ENCODE data around the gene TAMALIN. TPM values are rescaled to one million over a fixed set of nuclear protein-coding genes. Genes with fewer than 3 reads are reported as not detected.
A peak's percentile ranks its signal among the peaks of the same experiment; 100 is the strongest.

Gene TAMALIN
- total RNA-seq, 1 experiment from 2014 or later: 2.2 TPM

DNA sequence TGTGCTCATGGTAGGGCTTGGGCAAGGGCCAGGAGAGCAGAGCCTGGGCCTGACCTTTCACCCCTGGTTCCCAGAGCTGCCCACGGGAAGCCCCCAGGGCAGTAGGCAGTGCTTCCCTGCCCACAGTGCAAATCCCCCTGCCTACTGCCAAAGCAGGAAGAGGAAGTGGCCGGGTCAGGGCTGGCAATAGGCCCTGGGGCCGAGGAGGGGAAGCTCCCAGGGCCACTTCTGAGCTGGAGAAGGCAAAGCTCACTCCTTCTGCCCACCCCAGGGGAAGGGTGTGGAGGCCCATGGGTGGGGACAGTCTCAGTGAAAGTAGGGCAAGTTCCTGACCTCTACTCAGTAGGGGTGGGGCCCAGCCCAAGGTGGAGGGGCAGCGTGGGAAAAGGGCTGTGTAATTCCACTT, 39.1 kb downstream of the TAMALIN start:
- Histone ChIP-seq H3K27me3 (ENCODE audit: control insufficient read depth, insufficient read depth, low read length) (peaks cover 24% of the 10 kb centered on the region), H3K36me3 (replicated peaks; ENCODE audit: control insufficient read depth, insufficient read depth, low read length) (peaks cover 3% of the 10 kb centered on the region), H3K4me3 (ENCODE audit: insufficient read depth, low read depth, low read length) (no peak overlapping the region)
- no peak for DNase-seq

GRCh38 chr12:52046859-52047258, 40.1 kb downstream of the TAMALIN start:
- DNase-seq: no peak
- Histone ChIP-seq H3K27me3 (ENCODE audit: control insufficient read depth, insufficient read depth, low read length) (peaks cover 31% of the 10 kb centered on the region), H3K4me3 (ENCODE audit: insufficient read depth, low read depth, low read length) (no peak overlapping the region), H3K36me3 (replicated peaks; ENCODE audit: control insufficient read depth, insufficient read depth, low read length) (peaks cover 3% of the 10 kb centered on the region)

- peaks cover 41% of the 10 kb centered on the region for H3K27me3 ChIP-seq (ENCODE audit: control insufficient read depth, insufficient read depth, low read length)
- H3K36me3 ChIP-seq (replicated peaks; ENCODE audit: control insufficient read depth, insufficient read depth, low read length): no peaks in the 10 kb centered on the region; the same call in 1 of the 2 replicates
- no peak for DNase-seq
- H3K4me3 ChIP-seq (ENCODE audit: insufficient read depth, low read depth, low read length): no peak overlapping the region
Observed at GRCh38 chr12:52049286-52049685, 42.5 kb downstream of the TAMALIN start.

DNA sequence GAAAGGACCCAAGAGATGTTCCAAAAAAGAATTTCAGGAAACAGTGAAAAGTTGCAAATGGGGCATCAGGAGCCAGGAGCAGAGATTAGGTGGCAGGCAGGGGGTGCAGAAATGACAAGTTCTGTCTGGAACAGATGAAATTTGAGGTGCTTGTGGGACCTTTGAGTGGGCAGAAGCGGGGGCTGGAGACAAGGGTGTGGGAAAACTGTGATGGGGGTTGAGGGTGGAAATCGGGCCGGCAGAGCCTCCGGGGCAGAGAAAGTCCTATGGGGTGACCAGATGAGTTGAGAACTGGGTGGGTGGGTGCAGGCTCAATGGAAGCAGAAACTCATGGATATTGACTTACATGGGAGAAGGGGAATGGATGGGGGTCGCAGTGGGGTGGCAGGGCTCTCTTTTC, 42.9 kb downstream of the TAMALIN start:
- H3K36me3 ChIP-seq (replicated peaks; ENCODE audit: control insufficient read depth, insufficient read depth, low read length): no peaks in the 10 kb centered on the region; the same call in 1 of the 2 replicates
- H3K27me3 ChIP-seq (ENCODE audit: control insufficient read depth, insufficient read depth, low read length): peaks cover 41% of the 10 kb centered on the region
- no peak overlapping the region for H3K4me3 ChIP-seq (ENCODE audit: insufficient read depth, low read depth, low read length)
- no peak for DNase-seq

DNA sequence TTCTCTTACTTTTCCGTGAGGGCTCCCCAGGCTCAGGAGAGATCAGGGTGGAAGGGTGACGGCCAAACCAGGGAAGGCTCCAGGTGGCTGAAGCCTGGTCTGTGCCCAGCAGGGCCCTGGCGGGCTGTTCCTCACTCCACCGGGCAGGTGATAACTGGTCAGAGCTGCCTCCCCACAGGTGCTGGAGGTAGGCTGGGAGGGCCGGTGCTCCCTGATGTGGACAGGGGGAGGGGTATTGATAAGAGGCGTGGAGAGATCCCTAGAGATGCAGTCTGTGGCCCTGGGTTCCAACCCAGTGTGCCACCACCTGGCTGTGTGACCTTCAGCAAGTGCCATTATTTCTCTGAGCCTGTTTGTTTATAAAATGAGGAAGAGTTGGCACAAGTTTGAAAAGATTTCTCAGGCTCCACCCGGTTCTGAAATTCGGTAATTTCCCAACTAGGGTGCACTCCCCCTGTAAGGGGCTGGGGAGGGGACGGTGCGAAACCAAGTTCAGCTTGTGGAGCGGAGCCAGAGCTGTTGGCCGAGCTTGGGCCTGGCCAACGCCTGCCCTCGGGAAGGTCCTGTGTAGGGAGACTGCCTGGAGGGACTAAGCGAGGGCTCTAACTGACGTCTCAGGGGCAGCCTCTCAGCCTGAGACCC, 43.5 kb downstream of the TAMALIN start:
- H3K36me3 ChIP-seq (replicated peaks; ENCODE audit: control insufficient read depth, insufficient read depth, low read length): no peaks in the 10 kb centered on the region; the same call in 1 of the 2 replicates
- H3K4me3 ChIP-seq (ENCODE audit: insufficient read depth, low read depth, low read length): peak overlapping the region; percentile 65
- H3K27me3 ChIP-seq (ENCODE audit: control insufficient read depth, insufficient read depth, low read length): peaks cover 41% of the 10 kb centered on the region
- peak; percentile 87 for DNase-seq

GRCh38 chr12:52050758-52051541, 44.2 kb downstream of the TAMALIN start, which contains the start of gene NR4A1:
Gene NR4A1, plus strand, starts transcription at chr12:52051442. Its CDS starts 2,887 bp downstream, at chr12:52054329.
- DNase-seq: peak; percentile 99
- Histone ChIP-seq H3K36me3 (replicated peaks; ENCODE audit: control insufficient read depth, insufficient read depth, low read length) (no peaks in the 10 kb centered on the region; the same call in 1 of the 2 replicates), H3K4me3 (ENCODE audit: insufficient read depth, low read depth, low read length) (peak within 1 kb of the TSS; percentile 65), H3K27me3 (ENCODE audit: control insufficient read depth, insufficient read depth, low read length) (peaks cover 41% of the 10 kb centered on the region)

GRCh38 chr12:52052468-52053186, 45.9 kb downstream of the TAMALIN start:
- H3K36me3 ChIP-seq (replicated peaks; ENCODE audit: control insufficient read depth, insufficient read depth, low read length): peaks cover 2% of the 10 kb centered on the region; the same call in 1 of the 2 replicates
- H3K4me3 ChIP-seq (ENCODE audit: insufficient read depth, low read depth, low read length): no peak overlapping the region
- peak; percentile 58 for DNase-seq
- peaks cover 41% of the 10 kb centered on the region for H3K27me3 ChIP-seq (ENCODE audit: control insufficient read depth, insufficient read depth, low read length)

GRCh38 chr12:52053536-52054209, 46.9 kb downstream of the TAMALIN start:
- Histone ChIP-seq H3K36me3 (replicated peaks; ENCODE audit: control insufficient read depth, insufficient read depth, low read length) (peaks cover 2% of the 10 kb centered on the region; the same call in 1 of the 2 replicates), H3K27me3 (ENCODE audit: control insufficient read depth, insufficient read depth, low read length) (peaks cover 38% of the 10 kb centered on the region), H3K4me3 (ENCODE audit: insufficient read depth, low read depth, low read length) (no peak overlapping the region)
- DNase-seq: peak; percentile 40

- peak; percentile 37 for DNase-seq
- H3K36me3 ChIP-seq (replicated peaks; ENCODE audit: control insufficient read depth, insufficient read depth, low read length): peaks cover 2% of the 10 kb centered on the region; the same call in 1 of the 2 replicates
- H3K27me3 ChIP-seq (ENCODE audit: control insufficient read depth, insufficient read depth, low read length): peaks cover 32% of the 10 kb centered on the region
- H3K4me3 ChIP-seq (ENCODE audit: insufficient read depth, low read depth, low read length): no peak overlapping the region
Observed at GRCh38 chr12:52054231-52054832, 47.6 kb downstream of the TAMALIN start.

DNA sequence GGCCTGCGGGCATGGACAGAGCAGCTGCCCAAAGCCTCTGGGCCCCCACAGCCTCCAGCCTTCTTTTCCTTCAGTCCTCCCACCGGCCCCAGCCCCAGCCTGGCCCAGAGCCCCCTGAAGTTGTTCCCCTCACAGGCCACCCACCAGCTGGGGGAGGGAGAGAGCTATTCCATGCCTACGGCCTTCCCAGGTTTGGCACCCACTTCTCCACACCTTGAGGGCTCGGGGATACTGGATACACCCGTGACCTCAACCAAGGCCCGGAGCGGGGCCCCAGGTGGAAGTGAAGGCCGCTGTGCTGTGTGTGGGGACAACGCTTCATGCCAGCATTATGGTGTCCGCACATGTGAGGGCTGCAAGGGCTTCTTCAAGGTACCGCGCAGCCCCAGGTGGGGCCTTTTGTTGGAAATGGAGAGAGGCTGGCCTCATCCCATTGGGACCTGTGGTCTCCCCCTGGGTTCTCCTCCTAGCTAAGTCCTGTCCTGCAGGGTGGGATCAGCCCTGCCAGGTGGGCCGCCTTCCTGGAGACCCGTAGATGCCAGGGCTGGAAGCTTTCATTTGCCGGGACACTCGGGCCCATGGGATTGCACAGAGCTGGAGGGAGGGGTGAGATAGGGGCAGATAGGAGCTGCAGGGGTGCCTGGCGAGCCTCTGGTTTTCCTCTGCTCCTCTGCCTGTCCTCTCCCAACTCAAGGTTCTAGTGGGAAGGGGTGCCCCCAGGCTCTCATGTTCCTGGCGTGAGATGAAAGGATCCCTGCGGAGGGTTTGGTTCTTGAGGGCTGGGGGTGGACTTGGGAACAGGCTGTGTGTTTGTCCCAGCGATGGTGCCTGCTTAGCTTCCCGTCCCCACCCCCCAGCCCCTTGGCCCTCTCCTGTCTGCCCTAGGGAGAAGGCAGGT, 48.3 kb downstream of the TAMALIN start:
- Histone ChIP-seq H3K36me3 (replicated peaks; ENCODE audit: control insufficient read depth, insufficient read depth, low read length) (peaks cover 2% of the 10 kb centered on the region; the same call in 1 of the 2 replicates), H3K27me3 (ENCODE audit: control insufficient read depth, insufficient read depth, low read length) (peaks cover 24% of the 10 kb centered on the region), H3K4me3 (ENCODE audit: insufficient read depth, low read depth, low read length) (no peak overlapping the region)
- peak; percentile 43 for DNase-seq

GRCh38 chr12:52055731-52056711, 49.3 kb downstream of the TAMALIN start:
- peaks cover 16% of the 10 kb centered on the region for H3K27me3 ChIP-seq (ENCODE audit: control insufficient read depth, insufficient read depth, low read length)
- DNase-seq: peak; percentile 38
- no peak overlapping the region for H3K4me3 ChIP-seq (ENCODE audit: insufficient read depth, low read depth, low read length)
- peaks cover 2% of the 10 kb centered on the region; the same call in 1 of the 2 replicates for H3K36me3 ChIP-seq (replicated peaks; ENCODE audit: control insufficient read depth, insufficient read depth, low read length)
